GM21381 (cell line): ENCODE results near the gene ZBTB48.
A peak's percentile ranks its signal among the peaks of the same experiment; 100 is the strongest.

Experiments used
- ATAC-seq: cut with Tn5 transposase; IDR thresholded peaks from one replicate; pipeline ENCODE4 v1.9.1; 2021; ENCODE audit warnings: mild to moderate bottlenecking, moderate library complexity; ENCODE audit not compliant: unreplicated experiment

Gene ZBTB48

GRCh38 chr1:6603915-6604558, 24.2 kb downstream of the ZBTB48 start:
- ATAC-seq = no peak

GRCh38 chr1:6612641-6613360, 33.0 kb downstream of the ZBTB48 start:
- peak; percentile 29 for ATAC-seq

GRCh38 chr1:6613361-6614018, 33.7 kb downstream of the ZBTB48 start, which contains the start of gene PHF13:
Gene PHF13 (plus strand): TSS chr1:6613731. CDS start chr1:6614067, 336 bp downstream.
- peak; percentile 93 for ATAC-seq

- no peak for ATAC-seq
Observed at GRCh38 chr1:6614019-6614928, 34.5 kb downstream of the ZBTB48 start.

GRCh38 chr1:6614929-6615785, 35.4 kb downstream of the ZBTB48 start:
- no peak for ATAC-seq

GRCh38 chr1:6619045-6619444, 39.3 kb downstream of the ZBTB48 start:
- no peak for ATAC-seq

- no peak for ATAC-seq
Observed at GRCh38 chr1:6621429-6622391, 41.9 kb downstream of the ZBTB48 start.

GRCh38 chr1:6622396-6623152, 42.8 kb downstream of the ZBTB48 start:
- no peak for ATAC-seq

- no peak for ATAC-seq
Observed at GRCh38 chr1:6623269-6623965, 43.6 kb downstream of the ZBTB48 start.

- peak; percentile 80 for ATAC-seq
Observed at GRCh38 chr1:6624710-6625583, 45.2 kb downstream of the ZBTB48 start, which contains the start of gene THAP3. Gene THAP3 (plus strand): TSS chr1:6624868. CDS start chr1:6625219, 351 bp downstream.

- peak; percentile 32 for ATAC-seq
Observed at GRCh38 chr1:6625584-6626149, 45.9 kb downstream of the ZBTB48 start.

GRCh38 chr1:6627031-6627430, 47.2 kb downstream of the ZBTB48 start:
- ATAC-seq = no peak

- no peak for ATAC-seq
Observed at GRCh38 chr1:6627841-6628545, 48.2 kb downstream of the ZBTB48 start.

- no peak for ATAC-seq
Observed at GRCh38 chr1:6628971-6629479, 49.2 kb downstream of the ZBTB48 start.

GRCh38 chr1:6630027-6630426, 50.2 kb downstream of the ZBTB48 start:
- ATAC-seq = no peak
